GM18517 (cell line): ENCODE data around the gene RAB43.
A peak's percentile ranks its signal among the peaks of the same experiment; 100 is the strongest.
"Not testable (repeated sequence)": the region's sequence is repeated elsewhere in the genome, so short reads cannot be mapped to it uniquely, and the experiment has no call there.

Source experiments
- ATAC-seq: cut with Tn5 transposase; IDR thresholded peaks from one replicate; pipeline ENCODE4 v1.9.1; 2021; ENCODE audit warnings: mild to moderate bottlenecking, moderate library complexity; ENCODE audit not compliant: unreplicated experiment

The RAB43 gene

GRCh38 chr3:129122412-129123011 is 908 bp upstream of the RAB43 start:
- no peak for ATAC-seq

- ATAC-seq, result peak; percentile 23
These were observed 400 bp downstream of the RAB43 start for GRCh38 chr3:129121016-129121791.

DNA sequence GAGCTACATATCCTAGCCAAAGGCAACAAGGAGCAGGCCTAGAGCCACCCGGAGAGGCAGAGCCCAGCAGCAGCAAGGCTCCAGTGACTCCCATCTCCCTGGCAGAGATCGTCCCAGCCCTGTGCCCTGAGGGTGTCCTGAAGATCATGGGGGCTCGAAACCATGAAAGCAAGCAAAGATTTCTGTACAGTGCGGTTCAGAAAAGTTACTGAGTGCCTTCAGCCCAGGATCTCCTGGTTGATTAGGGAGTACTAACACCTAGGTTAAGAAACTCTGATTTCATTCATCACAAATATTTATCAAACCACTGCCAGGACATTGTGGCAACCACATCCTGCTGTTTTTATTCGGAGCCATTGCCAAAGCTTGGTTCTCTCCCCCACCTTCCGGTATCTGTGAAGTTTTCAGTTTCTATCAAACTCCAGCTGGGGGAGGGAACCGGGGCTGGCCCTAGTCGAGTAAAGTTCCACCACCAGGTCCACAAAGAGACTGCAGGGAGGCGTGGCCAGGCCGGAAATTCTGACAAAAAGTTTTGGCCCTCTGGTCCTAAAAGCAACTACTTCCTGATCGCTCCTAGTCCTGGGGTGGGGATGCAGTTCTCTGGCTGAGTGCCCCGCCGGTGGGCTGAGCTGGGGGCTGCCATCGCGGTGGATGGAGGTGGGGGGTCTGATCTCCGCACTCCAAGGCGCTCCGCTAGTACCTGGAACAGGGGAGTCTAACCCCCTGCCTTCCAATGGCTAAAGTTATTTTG is 1.2 kb downstream of the RAB43 start:
- peak; percentile 83 for ATAC-seq

- ATAC-seq, result no peak
These were observed 2.1 kb downstream of the RAB43 start for GRCh38 chr3:129119365-129120100.

- ATAC-seq, result no peak
These were observed 2.9 kb downstream of the RAB43 start for GRCh38 chr3:129118745-129119144.

DNA sequence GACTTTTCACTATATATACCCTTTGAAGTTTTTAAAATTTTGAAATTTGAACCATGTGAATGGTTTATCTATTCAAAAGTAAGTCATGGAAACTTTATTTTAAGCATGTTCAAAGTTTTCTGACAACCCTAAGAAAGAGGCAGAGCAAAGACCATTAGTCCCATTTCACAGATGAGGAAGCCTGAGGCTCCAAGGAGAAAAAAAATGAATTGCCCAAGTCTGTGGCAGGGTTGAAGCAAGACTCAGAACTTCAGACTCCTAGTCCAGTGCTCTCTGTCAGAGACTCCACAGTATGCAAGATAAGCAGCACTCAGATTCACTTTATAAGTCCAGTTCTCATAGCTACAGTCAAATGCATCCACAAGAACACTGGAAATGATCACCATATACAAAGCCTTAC is 4.5 kb downstream of the RAB43 start:
- no peak for ATAC-seq

GRCh38 chr3:129116482-129116946 is 5.1 kb downstream of the RAB43 start:
- no peak for ATAC-seq

- ATAC-seq, result no peak
These were observed 7.1 kb downstream of the RAB43 start for GRCh38 chr3:129114455-129114854.

GRCh38 chr3:129112308-129113052 is 9.1 kb downstream of the RAB43 start:
- no peak for ATAC-seq

- ATAC-seq, result not testable (repeated sequence)
These were observed 10.4 kb downstream of the RAB43 start for GRCh38 chr3:129111076-129111780.

GRCh38 chr3:129107793-129108192 is 13.8 kb downstream of the RAB43 start:
- no peak for ATAC-seq

DNA sequence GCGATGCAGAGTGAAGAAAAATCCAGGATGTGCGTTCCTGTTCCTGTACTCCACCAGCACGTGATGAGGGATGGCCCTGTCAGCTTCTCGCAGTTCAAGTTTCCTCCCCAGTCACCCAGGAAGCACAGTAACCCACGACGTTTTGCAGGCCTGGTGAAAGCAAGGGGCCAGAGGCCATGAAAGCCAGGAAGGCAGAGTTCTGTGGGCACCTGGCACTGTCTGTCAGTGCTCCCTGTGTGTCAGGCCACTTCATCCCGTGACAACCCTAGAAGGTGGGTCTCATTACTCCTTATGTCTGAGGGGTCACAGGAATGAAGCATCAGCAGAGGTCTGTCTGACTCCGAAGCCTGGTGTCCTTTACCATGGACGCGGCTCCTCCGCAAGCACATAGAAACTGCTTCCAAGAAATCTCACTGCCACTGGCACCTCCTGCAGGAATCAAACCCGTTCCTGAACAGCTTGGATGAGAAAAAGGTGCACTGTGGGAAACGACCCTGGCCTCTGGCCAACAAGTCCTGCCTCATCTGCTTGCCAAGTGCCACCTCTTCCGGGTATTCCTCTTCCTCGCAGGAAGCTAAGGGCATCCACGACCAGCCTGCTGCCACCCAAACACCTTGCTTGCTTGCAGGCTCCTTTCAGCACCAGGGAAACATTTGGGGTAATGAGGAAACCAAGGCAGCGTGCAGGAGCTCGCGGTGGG is 14.6 kb downstream of the RAB43 start:
- ATAC-seq, result no peak

DNA sequence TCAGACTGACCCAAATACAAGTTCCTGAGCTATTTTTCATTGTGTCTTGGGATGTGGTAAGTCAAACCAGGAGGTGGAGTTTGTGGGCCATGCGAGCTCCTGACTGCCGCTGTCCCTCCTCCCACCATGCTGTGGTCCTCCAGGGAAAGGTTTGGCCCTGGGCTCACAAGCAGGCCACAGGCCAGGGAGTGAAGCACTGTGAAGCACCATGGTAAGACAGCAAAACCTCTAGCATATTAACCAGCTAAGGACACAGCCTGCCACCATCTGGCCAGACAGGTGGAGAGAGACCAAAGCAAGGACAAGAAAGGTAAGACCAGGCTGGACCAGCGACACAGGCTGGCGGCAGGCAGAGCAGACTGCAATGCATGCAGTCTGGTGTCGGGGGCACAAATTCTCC is 15.3 kb downstream of the RAB43 start:
- ATAC-seq, result no peak

- no peak for ATAC-seq
These were observed 15.7 kb downstream of the RAB43 start for GRCh38 chr3:129105862-129106261.

DNA sequence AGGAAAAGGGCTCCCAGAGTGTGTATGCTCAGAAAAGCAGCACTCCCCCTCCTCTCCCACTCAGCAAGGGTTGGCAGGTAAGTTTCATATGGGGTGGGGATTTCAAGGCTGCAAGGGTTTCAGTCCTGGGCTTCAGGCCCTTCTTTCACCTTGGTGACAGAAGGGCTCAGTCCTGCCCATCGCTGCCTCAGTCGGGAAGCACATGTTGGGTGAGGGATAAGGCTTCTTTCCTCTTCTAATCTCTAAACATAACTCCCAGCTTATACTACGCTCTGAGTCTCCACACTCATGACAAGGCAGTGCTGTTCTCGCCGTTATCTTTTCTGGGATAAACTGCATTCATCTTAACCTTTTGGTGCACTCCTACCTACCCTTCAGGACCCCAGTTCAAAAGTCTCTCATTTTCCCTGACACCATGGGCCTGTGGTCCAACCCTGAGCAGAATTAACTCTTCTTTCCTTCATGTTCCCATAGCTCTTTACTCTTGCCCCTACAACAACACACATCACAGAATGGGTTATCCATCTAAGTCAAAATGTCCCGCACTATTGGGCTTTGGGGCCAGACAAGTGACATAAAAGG is 17.0 kb downstream of the RAB43 start:
- no peak for ATAC-seq

- no peak for ATAC-seq
These were observed 17.6 kb downstream of the RAB43 start for GRCh38 chr3:129104051-129104450.

DNA sequence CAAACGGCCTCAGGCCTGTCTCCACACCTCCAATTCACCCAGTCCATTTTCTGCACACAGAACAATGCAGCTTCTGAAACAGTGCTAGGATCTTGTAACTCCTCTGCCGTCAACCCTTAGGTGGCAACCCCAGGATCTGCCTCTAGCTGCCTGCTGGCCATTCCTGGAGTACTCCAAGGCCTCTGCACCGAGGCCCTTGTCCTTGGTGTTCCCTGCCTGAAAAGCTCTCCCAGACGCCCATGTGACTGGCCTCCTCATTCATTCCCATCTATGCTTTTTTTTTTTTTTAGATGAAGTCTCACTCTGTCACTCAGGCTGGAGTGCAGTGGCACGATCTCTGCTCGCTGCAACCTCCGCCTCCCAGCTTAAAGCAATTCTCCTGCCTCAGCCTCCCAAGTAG is 18.3 kb downstream of the RAB43 start:
- no peak for ATAC-seq

GRCh38 chr3:129101370-129102138 is 20.1 kb downstream of the RAB43 start:
- ATAC-seq, result no peak
